ENCODE data around the gene WDR45. TPM values are rescaled to one million over a fixed set of nuclear protein-coding genes. Genes with fewer than 3 reads are reported as not detected.

WDR45 gene
- total and polyA plus RNA-seq, 2 of the 13 experiments (the other 11 are each of a cell fraction or from before 2014, with no cell fraction given), result 16.4 to 65.5 TPM

DNA sequence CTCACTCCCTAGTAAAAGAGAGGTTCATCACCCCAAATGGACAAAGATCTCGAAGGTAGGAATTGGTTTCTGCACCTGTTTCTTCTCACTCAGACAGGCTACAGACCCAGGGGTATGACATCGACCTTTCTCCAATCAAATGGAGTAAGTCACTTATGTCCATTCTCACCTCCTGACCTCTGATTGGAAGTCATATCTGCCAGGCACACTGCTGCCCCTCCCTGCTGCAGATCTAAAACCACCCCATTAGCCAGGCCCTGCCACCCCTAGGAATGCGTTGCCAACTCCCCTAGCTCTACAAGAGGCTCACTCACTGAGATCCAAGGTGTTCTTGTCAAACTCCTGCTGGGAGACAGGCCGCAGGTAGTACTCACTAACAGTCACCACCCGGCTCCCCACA is 37.0 kb upstream of the WDR45 start:
- POLR2A ChIA-PET, result no interaction called here
- WGBS (ENCODE audit: low lambda C conversion rate), result 95% methylated on average over 2 of the region's 5 CpGs
- TF ChIP-seq PTBP1 (IDR thresholded peaks at IDR 0.05; ENCODE audit: low read depth, low read length, poor library complexity, severe bottlenecking) (no peak), ZNF629 (CRISPR knock-in tag; conservative IDR thresholded peaks at IDR 0.05) (no peak), ZNF142 (CRISPR knock-in tag; IDR thresholded peaks at IDR 0.05) (no peak), ZFP62 (CRISPR knock-in tag; IDR thresholded peaks at IDR 0.05) (no peak)

More for the DNA sequence above, 37.0 kb upstream of the WDR45 start:
- H3K9me3 ChIP-seq (ENCODE audit: low read length), result no peaks in the 10 kb centered on the region
- H3K79me2 ChIP-seq (ENCODE audit: insufficient read depth, low read length), result peaks cover 3% of the 10 kb centered on the region
- intact Hi-C loops (cut with micrococcal nuclease; ENCODE audit: unreplicated experiment), result no loop called here
- ATAC-seq (no peak), FAIRE-seq (no peak), DNase-seq (ENCODE audit: low spot score) (no peak)
- H3K9ac ChIP-seq (ENCODE audit: insufficient read depth, low read depth, low read length), result no peak overlapping the region
- peaks cover 6 to 24% of the 10 kb centered on the region in 2 experiments; a peak in 4 of 5 replicates for H3K36me3 ChIP-seq (replicated peaks in 1 of 2; ENCODE audit: control insufficient read depth in 1 of 2, insufficient read depth in 2 of 2, low read length in 2 of 2)
- no peak overlapping the region for H2AFZ ChIP-seq (ENCODE audit: low read length)
- no peak overlapping the region for H3K4me3 ChIP-seq (replicated peaks in 1 of 3; ENCODE audit: insufficient read depth in 1 of 3, low read depth in 2 of 3, low read length in 3 of 3)
- H3K4me1 ChIP-seq (ENCODE audit: insufficient read depth, low read length), result peaks cover 7% of the 10 kb centered on the region
- no peaks in the 10 kb centered on the region for H4K20me1 ChIP-seq (ENCODE audit: insufficient read depth, low read length)
- H3K27ac ChIP-seq (ENCODE audit: extremely low read length, insufficient read depth, low read length), result no peak overlapping the region
- CTCF ChIA-PET (ENCODE audit: low intra/inter-chr PET ratio, low total read pairs), result no interaction called here
- in situ Hi-C loops (cut with HindIII; ENCODE audit: extremely low pct_ligation_motif_present, low pct_unique_long_range_greater_than_20kb), result no loop called here
- BruUV-seq (replicated peaks), result no TSS peak
- H3K27me3 ChIP-seq (ENCODE audit: control insufficient read depth in 1 of 2, insufficient read depth in 2 of 2, low read length in 2 of 2), result no peaks in the 10 kb centered on the region
- H3K4me2 ChIP-seq (ENCODE audit: low read depth, low read length), result no peak overlapping the region
